ENCODE measurements around the gene ZBTB7B. TPM values are rescaled to one million over a fixed set of nuclear protein-coding genes. Genes with fewer than 3 reads are reported as not detected.

ZBTB7B gene
- total RNA-seq, 2 donors from 2014 or later, result 30.3 to 53.4 TPM

DNA sequence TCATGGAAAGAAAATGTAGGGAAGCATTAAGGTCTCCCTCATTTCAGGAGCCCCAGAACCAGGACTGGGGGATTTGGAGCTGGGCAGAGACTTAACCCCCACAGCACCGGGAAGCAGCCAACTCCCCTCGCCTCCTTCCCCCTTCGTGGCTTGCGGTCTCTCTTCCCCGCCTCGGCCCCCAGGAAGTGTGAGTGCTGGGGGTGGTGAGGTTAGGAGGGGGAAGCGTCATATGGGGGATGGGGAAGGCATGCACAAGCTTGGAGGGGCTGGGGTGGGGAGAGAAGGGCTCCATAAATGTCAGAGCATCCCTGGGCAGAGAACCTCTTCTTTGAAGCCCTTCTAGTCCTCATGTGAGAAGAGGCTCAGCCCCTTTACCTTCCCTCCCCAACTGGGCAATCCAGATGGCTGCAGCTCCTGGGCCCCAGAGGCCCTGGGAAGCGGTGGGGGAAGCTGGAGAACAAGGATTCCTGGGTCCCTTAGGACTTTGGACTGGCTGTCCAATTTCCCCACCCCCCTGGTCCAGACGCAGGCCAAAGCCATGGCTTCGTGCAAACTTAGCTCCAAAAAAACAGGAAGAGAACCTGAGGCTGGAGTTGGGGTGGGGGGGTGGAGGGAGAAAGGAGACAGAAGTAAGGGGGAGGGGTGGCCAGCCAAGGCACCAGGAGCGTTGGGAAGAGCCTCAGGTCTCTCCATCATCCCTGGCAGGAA, 7.8 kb downstream of the ZBTB7B start:
- H3K27ac ChIP-seq, result peak overlapping the region; percentile 32 to 99
- peaks cover 0 to 82% of the 10 kb centered on the region in 2 donors for H3K4me1 ChIP-seq
- H3K4me3 ChIP-seq, result no peak overlapping the region
- H3K9me3 ChIP-seq, result no peaks in the 10 kb centered on the region
- DNase-seq (ENCODE audit: low spot score), result no peak
- TF ChIP-seq, protein P1, sequence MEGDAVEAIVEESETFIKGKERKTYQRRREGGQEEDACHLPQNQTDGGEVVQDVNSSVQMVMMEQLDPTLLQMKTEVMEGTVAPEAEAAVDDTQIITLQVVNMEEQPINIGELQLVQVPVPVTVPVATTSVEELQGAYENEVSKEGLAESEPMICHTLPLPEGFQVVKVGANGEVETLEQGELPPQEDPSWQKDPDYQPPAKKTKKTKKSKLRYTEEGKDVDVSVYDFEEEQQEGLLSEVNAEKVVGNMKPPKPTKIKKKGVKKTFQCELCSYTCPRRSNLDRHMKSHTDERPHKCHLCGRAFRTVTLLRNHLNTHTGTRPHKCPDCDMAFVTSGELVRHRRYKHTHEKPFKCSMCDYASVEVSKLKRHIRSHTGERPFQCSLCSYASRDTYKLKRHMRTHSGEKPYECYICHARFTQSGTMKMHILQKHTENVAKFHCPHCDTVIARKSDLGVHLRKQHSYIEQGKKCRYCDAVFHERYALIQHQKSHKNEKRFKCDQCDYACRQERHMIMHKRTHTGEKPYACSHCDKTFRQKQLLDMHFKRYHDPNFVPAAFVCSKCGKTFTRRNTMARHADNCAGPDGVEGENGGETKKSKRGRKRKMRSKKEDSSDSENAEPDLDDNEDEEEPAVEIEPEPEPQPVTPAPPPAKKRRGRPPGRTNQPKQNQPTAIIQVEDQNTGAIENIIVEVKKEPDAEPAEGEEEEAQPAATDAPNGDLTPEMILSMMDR (IDR thresholded peaks at IDR 0.05), result no peak
- peaks cover 16% of the 10 kb centered on the region for H3K36me3 ChIP-seq
- H3K27me3 ChIP-seq, result no peaks in the 10 kb centered on the region

DNA sequence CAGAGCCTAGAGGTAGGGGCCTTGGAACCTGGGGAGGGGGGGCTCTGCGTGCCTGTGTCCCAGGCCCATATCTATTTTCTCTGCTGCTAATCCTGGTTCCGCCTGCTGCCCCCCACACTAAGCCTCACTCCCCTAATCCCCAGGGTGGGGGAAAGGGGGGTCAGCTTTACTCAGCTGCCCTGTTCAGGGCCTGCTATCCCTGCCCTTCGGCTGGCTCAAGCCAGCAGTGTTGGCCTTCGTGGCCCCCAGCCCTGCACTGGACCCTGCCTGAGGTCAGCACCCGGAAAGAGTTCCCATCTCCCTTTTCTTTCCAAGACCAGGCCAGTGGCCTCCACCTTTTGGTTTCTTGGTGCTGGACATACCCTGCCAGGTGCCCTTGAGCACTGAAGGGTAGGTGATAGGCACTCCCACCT, 8.4 kb downstream of the ZBTB7B start:
- H3K4me1 ChIP-seq, result peaks cover 0 to 75% of the 10 kb centered on the region in 2 donors
- H3K9me3 ChIP-seq, result no peaks in the 10 kb centered on the region
- H3K36me3 ChIP-seq, result peaks cover 20% of the 10 kb centered on the region
- H3K4me3 ChIP-seq, result no peak overlapping the region
- H3K27ac ChIP-seq, result peak overlapping the region; percentile 32 to 40
- TF ChIP-seq, protein P1 (IDR thresholded peaks at IDR 0.05), result no peak
- no peak for DNase-seq (ENCODE audit: low spot score)
- H3K27me3 ChIP-seq, result no peaks in the 10 kb centered on the region

DNA sequence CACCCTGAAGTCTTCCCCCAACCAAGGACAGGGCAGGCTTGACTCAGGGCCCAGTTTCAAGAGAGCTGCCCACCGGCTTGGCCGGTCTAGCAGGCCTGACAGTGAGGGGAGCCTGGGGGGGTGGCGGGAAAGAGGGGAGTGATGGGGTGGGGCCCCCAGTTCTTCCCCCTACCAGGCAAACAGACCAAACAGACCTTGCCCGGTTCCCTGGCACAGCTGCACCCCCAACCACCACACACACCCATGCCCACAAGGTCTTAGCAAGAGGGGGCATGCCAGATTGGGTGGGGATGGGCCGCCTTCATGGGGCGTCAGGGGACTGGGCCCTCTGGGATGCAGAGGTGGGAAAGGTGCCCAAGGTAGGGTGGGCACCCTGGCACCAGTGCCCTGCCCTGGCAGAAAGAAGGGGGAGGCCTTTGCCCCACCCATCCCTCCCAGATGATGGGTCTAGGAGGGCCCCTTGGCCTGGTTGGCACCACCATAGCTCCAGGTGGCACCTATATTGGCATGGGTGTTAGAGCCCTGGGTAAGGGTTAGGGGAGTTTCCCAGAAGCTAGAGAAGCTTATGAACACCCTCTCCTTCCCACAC, 8.9 kb downstream of the ZBTB7B start:
- H3K4me1 ChIP-seq, result peaks cover 0 to 71% of the 10 kb centered on the region in 2 donors
- no peak for DNase-seq (ENCODE audit: low spot score)
- H3K27ac ChIP-seq, result peak overlapping the region; percentile 32 to 40
- TF ChIP-seq, protein P1 (IDR thresholded peaks at IDR 0.05), result no peak
- H3K27me3 ChIP-seq, result no peaks in the 10 kb centered on the region
- no peak overlapping the region for H3K4me3 ChIP-seq
- H3K9me3 ChIP-seq, result no peaks in the 10 kb centered on the region
- H3K36me3 ChIP-seq, result peaks cover 25% of the 10 kb centered on the region

DNA sequence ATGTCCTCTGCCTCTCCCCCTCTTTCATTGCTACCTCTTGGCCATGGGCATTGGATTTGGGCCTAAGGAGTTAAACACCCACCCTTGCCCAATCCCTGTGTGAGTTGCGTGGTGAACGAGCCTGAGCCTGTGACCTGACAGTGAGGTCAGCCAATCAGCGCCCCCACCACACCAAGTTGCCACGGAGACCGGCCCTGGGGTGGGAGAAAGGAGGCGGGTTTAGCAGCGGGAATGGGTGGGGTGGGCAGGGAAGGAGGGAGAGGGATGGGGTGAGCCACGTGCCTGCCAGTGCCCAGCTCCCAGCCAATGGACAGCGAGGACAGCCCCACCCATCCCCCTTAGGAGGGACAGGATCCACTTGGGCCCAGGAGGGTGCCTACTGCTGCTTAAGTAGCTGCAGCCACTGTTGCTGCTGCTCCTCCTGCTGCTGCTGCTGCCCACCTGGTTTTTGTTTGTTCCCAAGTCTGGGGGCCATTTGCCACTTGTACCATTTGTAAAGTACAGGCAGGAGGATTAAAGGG, 9.5 kb downstream of the ZBTB7B start:
- peak; percentile 89 for DNase-seq (ENCODE audit: low spot score)
- TF ChIP-seq, protein P1 (IDR thresholded peaks at IDR 0.05), result no peak
- no peaks in the 10 kb centered on the region for H3K9me3 ChIP-seq
- H3K27me3 ChIP-seq, result no peaks in the 10 kb centered on the region
- H3K4me1 ChIP-seq, result peaks cover 0 to 71% of the 10 kb centered on the region in 2 donors
- peaks cover 26% of the 10 kb centered on the region for H3K36me3 ChIP-seq
- peak overlapping the region; percentile 32 to 40 for H3K27ac ChIP-seq
- H3K4me3 ChIP-seq, result no peak overlapping the region

DNA sequence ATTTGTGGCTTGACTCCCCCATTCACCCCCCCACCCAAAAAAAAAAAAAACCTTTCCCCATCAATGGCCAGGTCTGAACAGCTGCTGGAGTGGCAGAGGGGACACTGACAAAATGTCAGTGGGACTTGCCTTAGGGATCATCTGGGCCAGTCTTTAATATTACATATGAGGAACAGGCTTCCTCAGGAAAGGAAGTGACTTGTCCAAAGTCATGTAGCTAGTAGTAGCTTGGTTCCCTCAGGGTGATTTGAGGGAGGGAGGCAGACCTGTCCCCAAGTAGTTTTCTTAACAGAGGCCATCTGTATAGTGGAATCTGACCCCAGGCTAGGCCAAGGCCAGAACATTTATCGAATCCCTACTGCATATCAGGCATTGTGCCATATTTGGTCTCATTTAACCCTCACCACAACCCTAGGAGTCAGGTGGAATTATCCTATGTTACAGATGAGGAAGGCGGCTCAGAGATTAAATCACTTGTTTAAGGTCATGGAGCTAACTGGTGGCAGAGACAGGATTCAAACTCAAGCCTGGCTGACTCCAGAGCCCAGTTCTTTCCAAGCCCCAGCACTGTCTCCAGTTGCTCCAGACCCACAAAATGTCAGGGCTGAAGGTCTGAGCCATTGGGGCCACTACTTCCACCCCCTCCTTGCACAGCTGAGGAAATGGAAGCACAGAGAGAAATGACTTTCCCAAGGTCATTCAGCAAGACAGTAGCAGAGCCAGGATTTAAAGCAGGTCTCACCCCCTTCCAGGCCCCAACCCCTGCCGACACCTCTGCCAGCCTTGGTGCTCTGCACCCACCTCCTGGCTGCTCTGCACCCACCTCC, 10.4 kb downstream of the ZBTB7B start:
- Histone ChIP-seq H3K36me3 (peaks cover 26% of the 10 kb centered on the region), H3K27ac (peak overlapping the region; percentile 29 to 40), H3K27me3 (no peaks in the 10 kb centered on the region), H3K4me3 (no peak overlapping the region), H3K4me1 (peaks cover 0 to 69% of the 10 kb centered on the region in 2 donors), H3K9me3 (no peaks in the 10 kb centered on the region)
- TF ChIP-seq, protein P1 (IDR thresholded peaks at IDR 0.05), result no peak
- no peak for DNase-seq (ENCODE audit: low spot score)
